Effector CD4-positive, alpha-beta T cell (primary cell): Measurements from ENCODE around the gene EXOC6B.
"Not testable (repeated sequence)": the region's sequence is repeated elsewhere in the genome, so short reads cannot be mapped to it uniquely, and the experiment has no call there.

Source experiments
- DNase-seq: peaks from one replicate; pipeline ENCODE4 v3.0.0-alpha.2; 2020

EXOC6B gene

DNA sequence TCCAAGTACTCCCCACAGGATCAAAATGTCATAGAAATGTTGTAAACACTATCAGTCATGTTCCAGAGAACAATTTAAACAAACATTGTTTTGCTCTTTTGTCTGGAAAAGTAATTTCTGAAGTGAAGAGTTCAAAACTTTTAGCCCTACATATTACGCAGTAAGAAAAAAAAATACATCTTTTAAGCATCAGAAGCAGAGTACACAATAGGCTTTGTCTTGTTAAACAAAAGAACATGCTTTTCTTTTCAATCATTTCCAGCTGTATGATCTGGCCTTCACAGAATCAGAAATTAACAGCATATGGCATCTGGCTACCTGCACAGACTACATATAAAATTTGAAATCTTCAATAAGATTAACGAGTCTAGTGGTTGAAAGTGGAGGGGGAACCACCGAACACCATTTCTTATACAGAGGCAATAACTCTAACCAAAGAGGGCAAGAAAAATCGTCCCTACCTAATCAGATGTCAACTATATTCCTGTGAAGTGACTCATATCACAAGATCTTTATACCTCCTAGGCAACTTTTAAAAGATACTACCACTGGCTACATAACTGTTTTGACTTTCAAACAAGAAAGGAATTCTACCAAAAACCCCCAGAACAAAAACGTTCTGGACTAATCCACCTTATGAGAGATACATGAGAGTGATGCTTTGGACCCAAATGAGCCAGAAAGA lies 149.3 kb downstream of the EXOC6B start:
- DNase-seq = no peak

DNA sequence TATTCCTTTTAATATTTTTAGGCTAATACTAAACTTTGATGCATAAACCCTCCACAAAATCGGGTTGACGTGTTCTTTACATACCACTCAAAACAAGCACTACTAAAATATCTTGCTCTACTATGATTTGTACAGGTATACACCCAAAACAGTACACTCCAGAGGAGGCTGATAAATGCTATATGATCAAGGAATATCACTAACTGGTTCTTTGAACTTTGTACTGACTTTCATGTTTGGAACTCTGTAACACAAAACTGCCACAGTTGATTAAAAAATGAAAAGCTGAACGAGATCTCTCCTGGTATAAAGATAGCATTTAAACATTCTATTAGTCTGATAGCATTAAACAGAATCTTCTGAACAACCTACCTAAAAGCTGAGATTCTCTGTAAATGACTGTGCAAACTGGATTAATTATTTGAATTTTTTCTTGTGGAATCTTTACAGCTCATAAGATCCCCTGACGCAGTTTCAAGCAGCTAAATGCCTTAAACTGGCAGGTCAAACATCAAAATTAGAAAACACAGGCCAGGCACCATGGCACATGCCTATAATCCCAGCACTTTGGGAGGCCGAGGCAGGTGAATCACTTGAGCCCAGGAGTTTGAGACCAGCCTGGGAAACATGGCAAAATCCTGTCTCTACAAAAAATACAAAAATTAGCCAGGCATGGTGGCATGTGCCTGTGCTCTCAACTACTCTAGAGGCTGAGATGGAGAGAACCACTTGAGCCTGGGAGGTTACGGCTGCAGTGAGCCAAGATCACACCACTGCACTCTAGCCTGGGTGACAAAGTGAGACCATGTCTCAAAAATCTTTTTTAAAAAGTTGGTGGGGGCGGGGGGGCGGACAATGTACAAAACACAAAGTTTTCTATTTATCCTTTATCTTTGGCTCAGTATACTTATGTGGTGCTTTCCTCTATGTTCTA lies 150.6 kb downstream of the EXOC6B start:
- no peak for DNase-seq

DNA sequence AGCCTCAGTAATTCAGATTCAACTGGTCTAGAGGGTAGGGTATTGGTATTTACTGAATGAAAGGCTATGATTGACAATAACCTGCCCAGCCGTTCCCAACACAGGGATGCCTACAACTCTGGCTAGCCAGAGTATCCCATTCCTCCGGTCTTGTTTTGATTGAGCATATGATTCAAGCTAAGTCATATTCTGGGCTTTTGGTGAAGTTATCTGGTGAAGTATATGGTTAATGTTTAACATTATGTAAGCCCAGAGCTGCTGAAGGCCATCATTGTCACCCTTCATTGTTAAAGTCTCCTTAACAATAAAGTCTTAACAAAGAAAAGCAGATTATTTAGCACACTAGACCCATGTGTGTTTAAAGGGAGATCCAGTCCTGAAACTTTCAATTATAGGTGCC lies 152.6 kb downstream of the EXOC6B start:
- no peak for DNase-seq

DNA sequence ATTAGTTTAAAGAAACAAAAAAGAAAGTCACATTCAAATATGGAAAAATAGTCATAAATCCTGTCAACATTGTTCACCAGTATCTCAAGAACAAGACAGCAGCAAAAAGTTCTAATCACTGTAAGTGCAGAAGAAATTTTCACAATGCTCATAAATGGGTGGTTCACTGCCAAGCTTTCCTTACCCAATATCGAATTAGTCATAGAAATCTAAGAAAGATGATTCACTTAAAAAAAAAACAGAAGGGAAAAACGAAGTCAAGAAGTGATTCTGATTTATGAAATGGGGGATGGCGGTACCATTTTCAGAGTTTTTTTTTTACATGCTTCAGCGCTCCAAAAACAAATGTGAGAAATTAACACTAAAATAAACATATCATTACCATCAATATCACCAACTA lies 156.7 kb downstream of the EXOC6B start:
- DNase-seq = no peak

DNA sequence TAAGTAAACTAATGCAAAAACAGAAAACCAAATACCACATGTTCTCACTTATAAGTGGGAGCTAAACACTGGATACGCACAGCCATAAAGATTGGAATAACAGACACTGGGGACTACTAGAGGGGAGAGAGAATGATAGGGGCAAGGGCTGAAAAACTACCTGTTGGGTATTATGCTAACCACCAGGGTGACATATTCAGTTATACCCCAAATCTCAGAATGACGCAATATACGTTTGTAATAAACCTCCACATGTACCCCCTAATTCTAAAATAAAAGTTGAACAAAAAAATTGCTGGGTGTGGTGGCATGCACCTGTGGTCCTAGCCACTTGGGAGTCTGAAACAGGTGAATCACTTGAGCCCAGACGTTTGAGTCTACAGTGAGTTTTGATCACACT lies 157.2 kb downstream of the EXOC6B start:
- no peak for DNase-seq

DNA sequence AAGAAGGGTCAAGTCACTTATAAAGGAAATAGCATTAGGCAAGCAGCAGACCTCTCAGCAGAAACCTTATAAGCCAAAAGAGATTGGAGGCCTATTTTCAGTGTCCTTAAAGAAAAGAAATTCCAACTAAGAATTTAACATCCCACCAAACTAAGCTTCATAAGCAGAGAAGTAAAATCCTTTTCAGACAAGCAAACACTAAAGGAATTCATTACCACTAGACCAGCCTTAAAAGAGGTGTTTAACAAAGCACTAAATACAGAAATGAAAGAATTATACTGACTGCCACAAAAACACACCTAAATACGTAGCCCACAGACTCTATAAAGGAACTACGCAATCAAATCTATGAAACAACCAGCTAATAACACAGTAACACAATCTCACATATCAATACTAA lies 160.4 kb downstream of the EXOC6B start:
- no peak for DNase-seq

DNA sequence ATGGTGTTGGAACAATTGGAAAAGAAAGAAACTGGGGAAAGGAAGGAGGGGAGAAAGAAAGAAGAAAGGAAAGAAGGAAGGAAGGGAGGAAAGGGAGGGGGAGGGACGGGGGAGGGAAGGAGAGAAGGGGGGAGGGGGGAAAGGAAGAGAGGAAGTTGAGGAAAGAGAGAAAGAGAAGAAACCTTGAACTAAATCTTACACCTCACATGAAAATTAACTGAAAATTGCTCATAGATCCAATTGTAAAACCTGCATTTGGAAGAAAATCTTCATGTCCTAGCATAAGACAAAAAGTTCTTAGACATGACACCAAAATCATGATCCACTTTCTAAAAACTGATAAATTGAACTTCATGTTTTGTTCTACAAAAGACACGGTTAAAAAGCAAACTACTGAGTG lies 163.8 kb downstream of the EXOC6B start:
- DNase-seq = no peak

DNA sequence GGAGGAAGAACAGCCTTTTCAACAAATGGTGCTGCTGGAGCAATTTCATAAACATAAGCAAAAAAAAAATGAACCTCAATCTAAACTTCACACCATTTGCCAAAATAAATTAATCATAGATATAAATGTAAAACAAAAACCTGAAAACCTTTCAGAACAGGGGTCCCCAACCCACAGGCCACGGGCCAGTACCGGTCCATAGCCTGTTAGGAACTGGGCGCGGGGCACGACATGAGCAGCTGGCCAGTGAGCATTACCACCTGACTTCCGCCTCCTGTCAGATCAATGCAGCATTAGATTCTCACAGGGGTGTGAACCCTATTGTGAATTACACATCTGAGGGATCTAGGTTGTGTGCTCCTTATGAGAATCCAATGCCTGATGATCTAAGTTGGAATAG lies 176.0 kb downstream of the EXOC6B start:
- no peak for DNase-seq

DNA sequence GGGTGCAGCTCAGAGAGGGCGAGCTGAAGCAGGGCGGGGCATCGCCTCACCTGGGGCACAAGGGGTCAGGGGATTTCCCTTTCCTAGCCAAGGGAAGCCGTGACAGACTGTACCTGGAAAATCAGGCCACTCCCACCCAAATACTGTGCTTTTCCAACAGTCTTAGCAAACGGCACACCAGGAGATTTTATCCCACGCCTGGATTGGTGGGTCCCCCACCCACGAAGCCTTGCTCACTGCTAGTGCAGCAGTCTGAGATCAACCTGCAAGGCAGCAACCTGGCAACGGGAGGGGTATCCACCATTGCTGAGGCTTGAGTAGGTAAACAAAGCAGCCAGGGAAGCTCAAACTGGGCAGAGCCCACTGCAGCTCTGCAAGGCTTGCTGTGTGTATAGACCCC lies 184.6 kb downstream of the EXOC6B start:
- DNase-seq = not testable (repeated sequence)

DNA sequence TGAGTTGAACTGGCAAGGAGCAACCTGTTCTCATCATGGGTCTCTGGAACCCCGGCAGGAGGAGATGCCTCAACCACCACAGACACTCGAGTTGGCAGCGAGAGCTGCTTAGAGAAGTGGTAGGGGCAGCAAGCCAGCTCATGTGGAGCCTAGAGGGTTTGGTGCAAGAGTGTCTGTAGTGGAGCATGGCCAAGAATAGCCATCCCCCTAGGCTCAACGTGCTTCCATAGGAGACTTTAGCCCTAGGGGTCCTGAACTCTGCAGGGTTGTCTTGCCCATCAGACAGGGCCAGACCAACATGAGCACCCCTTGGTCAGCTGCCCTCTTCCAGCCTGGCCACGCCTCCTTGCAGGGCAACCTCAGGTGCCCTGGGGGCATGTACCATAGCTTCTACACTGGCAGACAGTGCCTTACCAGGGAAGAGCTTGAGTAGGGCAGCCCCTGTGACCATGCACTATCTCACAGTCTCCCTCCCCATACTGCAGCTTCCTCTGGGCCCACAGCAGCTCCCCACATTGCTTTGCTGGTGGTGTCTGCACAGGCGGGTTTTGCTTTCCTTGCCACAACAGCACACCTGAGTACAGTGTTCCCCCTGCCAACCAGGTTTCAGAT lies 187.1 kb downstream of the EXOC6B start:
- no peak for DNase-seq

DNA sequence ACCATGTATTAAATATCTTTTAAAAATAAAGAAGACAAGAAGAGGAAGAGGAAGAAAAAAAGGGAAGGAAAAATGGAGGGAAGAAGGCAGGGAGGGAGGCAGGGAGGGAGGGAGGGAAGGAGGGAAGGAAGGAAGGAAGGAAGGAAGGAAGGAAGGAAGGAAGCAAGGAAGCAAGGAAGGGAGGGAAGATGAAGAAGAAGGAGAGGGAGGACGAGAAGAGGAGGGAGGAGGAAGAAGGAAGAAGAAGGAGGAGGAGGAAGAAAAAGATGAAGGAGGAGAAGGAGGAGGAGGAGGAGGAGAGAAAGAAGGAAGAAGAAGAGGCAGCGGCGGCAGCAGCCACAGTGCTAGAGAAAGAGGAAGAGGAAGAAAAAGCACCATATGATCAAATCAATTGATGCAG lies 189.6 kb downstream of the EXOC6B start:
- no peak for DNase-seq

DNA sequence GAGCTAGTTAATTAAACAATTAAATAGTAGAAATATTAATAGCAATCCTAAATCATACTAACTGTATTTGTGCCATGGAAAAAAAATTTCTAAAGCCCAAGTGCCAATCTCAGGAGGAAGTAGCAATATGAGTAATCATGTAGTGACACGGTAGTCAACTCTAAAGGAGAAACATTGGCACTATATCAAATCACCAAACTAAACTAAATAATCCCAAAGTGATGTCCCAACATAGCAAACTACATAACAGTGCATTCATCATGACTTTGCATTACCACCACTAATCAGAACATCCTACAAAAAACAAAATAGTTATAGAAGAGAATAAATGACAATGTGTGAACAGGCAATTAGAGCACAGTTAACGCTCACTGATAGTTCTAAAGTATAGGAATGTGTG lies 195.1 kb downstream of the EXOC6B start:
- no peak for DNase-seq

DNA sequence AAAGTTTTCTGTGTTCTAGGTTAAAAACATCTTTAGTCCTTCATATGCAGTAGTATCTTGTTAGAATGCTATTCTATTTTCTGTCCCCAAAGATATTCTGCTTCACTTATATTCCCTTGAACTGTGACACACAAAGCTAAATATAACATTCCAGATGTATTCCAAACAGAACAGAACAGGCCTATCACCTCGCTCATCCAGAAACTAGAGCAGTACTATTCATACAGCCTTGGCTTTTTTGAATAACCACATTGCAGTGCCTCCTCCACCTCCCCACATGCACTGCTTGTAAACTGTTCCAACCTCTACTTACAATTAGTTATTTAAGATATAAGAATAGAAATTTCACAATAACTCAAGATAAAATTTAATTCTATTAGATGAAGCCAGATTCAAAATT lies 196.8 kb downstream of the EXOC6B start:
- no peak for DNase-seq

DNA sequence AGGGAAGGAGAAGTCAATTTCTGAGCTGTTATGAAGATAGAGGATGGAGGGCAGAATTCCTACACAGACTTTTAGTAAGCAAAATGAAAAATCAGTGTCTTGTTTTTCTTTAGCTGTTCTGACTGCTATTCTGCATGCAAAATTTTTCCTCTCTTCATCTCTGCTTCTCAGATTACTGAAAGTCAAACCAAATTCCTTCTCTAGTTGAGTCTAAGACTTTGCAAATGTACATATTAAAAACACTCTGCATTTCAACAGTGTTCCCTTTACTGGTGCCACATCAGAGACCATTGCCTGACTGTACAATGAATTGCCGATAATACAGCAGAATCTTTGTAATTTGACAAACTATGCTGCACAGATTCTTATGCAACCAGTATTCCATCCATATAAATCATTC lies 198.8 kb downstream of the EXOC6B start:
- no peak for DNase-seq

DNA sequence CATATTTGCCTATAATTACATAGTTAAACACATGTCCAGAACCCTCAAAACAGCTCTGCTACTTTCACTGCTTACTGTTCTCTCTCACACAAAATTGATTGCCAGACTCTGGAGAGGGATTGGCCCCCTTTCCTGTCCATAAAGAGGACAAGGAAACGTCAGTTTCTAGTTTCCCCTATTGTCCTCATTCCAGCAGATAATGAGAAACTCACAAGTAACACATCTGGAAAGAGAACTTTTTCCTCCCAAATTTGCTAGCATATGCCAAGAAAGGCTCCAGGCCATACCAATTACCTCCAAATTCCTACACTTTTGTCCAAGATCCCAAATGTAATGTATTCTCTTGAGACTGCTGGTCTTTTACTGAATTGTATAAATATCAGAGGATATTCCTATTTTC lies 200.5 kb downstream of the EXOC6B start:
- DNase-seq = no peak

DNA sequence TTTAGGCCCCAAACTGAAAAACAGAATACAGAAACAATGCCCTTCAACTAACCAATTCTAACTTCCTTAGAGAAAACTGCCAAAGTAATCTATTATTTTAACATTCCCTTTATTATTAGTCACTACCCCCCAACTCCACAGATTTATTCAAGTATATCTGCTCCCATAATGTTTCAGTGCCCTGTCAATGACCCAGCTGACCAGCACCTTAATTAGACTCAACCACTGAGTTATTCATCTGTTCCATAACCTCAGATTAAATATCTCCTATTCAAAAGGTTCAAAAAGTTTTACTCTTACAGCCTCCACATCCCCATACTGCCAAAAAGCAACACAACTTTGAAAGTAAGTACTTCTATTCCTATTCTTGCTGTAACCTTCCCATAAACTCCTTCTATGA lies 202.4 kb downstream of the EXOC6B start:
- no peak for DNase-seq

DNA sequence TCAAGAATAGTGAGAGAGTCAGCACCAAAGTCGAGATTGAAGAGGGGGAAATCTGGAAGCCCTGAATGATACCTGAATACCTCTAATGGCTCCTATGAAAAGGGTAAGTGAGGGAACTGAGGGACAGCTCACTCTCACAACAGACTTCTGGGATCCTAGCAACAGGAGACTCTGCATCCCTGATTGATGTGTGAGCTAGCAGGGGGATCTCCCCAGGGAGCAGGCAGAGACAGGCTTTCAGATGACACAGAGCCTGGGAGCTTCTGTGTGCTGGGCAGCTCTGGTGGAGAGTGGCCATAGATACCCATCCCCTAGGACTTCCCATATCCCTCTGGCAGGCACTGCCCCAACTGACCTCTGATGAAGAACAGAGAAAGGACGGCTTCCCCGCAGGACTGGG lies 206.2 kb downstream of the EXOC6B start:
- DNase-seq = no peak

DNA sequence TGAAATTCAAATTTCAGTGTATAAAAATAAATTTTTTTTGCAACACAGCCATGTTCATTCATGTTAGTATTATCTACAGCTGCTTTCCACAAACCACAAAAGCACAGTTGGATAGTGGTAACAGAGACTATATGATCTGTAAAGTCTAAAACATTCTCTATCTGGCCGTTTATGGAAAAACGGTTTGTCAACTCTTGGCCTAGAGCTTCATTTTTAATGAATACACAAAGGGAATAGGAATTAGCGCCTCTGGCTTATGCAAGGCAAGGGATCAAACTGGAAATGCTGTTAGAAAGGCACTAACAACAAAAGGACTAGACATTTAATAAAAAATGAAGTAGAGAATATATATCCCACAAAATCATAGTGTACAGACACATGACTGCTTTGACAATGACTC lies 211.9 kb downstream of the EXOC6B start:
- no peak for DNase-seq

DNA sequence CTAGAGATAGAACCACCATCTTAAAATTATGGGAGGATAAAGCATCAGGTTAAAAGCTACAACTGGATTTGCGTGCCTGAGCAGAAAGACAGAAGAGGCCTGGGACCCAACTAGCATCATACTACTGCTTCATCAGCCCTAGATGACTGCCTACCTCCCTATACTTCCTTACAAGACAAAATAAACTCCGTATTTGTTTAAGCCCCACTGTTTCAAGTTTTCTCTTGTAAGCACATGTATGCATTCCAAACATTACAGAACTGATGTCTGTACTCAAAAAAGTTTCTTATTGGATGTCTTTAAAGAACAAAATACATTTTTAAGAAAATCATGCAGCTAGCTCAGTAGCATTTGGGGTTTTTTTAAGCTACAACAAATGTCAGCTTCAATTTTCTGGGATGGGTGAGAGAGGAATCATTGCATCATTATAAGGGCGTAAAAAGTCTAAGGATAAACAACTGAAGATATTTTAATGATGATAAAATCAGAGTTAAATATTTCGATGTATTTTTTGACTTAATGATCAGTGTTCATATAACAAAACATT lies 213.1 kb downstream of the EXOC6B start:
- DNase-seq = no peak

DNA sequence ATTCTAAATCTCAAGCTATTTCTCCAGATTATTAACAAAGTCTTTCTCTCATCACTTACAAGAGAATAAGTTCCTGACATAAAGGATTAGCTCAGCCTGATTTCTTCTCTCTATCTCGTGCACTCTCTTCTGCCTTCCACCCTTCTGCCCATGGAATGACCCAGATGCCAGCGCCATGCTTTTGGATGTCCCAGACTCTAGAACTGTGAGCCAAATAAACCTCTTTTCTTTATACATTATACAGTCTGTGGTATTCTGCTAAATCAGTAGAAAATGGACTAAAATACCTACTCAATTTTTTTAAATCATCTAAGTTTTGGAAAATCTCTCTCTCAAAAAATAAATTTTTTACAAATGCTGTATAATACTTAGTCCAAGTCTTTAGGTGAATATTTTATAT lies 218.6 kb downstream of the EXOC6B start:
- DNase-seq = no peak

DNA sequence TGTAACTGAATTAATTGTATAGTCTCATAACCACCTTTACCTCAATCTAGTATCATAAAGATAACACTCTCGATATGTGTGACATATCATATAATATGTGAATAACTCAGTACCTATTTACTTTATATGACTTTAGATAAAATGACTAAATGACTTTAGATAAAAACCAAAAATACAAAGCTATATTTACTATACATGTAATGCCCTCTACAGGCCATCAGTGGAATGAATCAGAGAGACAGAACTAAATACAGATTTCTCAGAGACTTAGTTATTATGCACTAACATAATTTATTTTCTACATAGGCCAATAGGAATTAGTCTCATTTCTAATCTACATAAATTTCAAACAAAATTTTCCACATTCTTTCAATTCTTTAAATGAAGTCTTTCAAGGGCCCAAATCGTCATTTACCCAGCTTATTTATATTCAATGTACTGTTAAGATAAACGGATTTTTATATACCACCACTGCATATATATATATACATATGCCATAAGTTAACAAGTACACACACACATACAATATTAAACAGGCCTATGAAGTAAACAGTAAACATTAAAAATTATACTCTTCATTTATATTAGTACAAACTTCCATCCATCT lies 219.9 kb downstream of the EXOC6B start:
- no peak for DNase-seq

DNA sequence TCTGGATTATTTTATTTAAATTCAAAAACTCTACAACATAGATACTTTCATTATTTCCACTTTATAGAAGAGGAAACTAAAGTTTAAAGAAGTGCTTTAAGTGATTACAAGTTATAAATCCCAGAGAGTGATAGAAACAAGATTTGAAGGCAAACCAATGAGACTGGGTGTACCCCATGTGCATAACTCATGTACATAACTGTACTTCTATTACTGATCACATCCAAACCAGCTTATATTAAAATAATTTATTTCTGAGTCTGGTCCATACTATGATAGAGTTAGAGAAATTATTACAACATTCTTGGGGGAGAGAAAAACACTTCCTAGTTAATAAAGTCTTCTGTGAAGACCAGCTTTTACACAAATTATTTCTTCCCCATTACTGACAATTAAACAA lies 221.4 kb downstream of the EXOC6B start:
- DNase-seq = no peak

DNA sequence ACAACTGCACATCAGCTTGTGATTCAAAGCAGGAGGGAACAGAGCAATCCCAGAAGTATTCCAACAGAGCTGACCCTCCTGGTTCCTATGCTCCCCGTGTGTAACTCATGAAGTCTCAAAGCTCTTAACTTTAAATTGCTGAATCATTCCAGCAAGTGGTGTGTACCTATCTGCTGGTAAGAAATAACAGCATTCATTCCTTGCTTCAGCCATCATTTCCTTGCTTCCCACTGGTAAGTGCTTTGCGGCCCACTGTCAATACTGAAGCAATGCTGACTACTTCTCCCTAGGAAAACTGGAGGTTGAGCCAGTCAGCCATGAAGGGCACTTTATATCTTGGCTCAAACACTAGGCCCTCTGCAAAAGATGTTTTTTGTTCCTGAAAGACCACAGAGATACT lies 222.4 kb downstream of the EXOC6B start:
- DNase-seq = no peak
